Glomerular visceral epithelial cell (primary cell): ENCODE data around the gene GLS2.
"Not testable (repeated sequence)": the region's sequence is repeated elsewhere in the genome, so short reads cannot be mapped to it uniquely, and the experiment has no call there.

ENCODE experiments used
- DNase-seq: peaks from one replicate; pipeline ENCODE4 v3.0.0-alpha.2; 2016; ENCODE audit errors: extremely low spot score

GLS2 gene

GRCh38 chr12:56488041-56488955, at the start of gene GLS2:
Gene GLS2 (minus strand): TSS chr12:56488161. CDS start chr12:56488118, 43 bp downstream.
- DNase-seq: peak; percentile 80

- DNase-seq: no peak
These were observed 49.6 kb upstream of the GLS2 start for GRCh38 chr12:56537546-56537945.

- no peak for DNase-seq
These were observed 42.6 kb upstream of the GLS2 start for GRCh38 chr12:56530390-56531055.

- DNase-seq: no peak
These were observed 41.7 kb upstream of the GLS2 start for GRCh38 chr12:56529656-56530055.

GRCh38 chr12:56528846-56529245, 40.9 kb upstream of the GLS2 start:
- DNase-seq: no peak

- peak; percentile 22 for DNase-seq
These were observed 34.6 kb upstream of the GLS2 start for GRCh38 chr12:56522411-56523193.

- peak; percentile 88 for DNase-seq
These were observed 33.8 kb upstream of the GLS2 start, which contains the start of gene RBMS2 for GRCh38 chr12:56521590-56522371. Gene RBMS2 (plus strand): TSS chr12:56521820. CDS start chr12:56522024, 204 bp downstream.

- DNase-seq: no peak
These were observed 33.2 kb upstream of the GLS2 start for GRCh38 chr12:56521209-56521589.

- no peak for DNase-seq
These were observed 32.5 kb upstream of the GLS2 start for GRCh38 chr12:56520506-56520905.

GRCh38 chr12:56520048-56520447, 32.1 kb upstream of the GLS2 start:
- no peak for DNase-seq

GRCh38 chr12:56518570-56518969, 30.6 kb upstream of the GLS2 start:
- DNase-seq: peak; percentile 28

- peak; percentile 51 for DNase-seq
These were observed 29.9 kb upstream of the GLS2 start for GRCh38 chr12:56517854-56518253.

GRCh38 chr12:56514014-56514318, 26.0 kb upstream of the GLS2 start:
- not testable (repeated sequence) for DNase-seq

- DNase-seq: no peak
These were observed 22.8 kb upstream of the GLS2 start for GRCh38 chr12:56510786-56511185.

- DNase-seq: not testable (repeated sequence)
These were observed 11.9 kb upstream of the GLS2 start for GRCh38 chr12:56499879-56500278.

- not testable (repeated sequence) for DNase-seq
These were observed 11.5 kb upstream of the GLS2 start for GRCh38 chr12:56499452-56499851.

GRCh38 chr12:56498126-56498902, 10.4 kb upstream of the GLS2 start:
- DNase-seq: not testable (repeated sequence)

- not testable (repeated sequence) for DNase-seq
These were observed 8.7 kb upstream of the GLS2 start for GRCh38 chr12:56496704-56497103.

GRCh38 chr12:56494481-56494880, 6.5 kb upstream of the GLS2 start:
- DNase-seq: not testable (repeated sequence)

GRCh38 chr12:56494106-56494415, 6.1 kb upstream of the GLS2 start:
- DNase-seq: not testable (repeated sequence)
